H1 (cell line): ENCODE results near the gene HTR1B. TPM values are rescaled to one million over a fixed set of nuclear protein-coding genes. Genes with fewer than 3 reads are reported as not detected.

ENCODE experiments used
- CTCF ChIA-PET: fragments of 300-600 bp; sonication (Branson Sonifier 250); formaldehyde crosslinking; loops from one replicate; lab custom pipeline; 2021; ENCODE audit not compliant: partially characterized antibody; lab: Charles Lee
- POLR2A ChIA-PET: fragments of 300-600 bp; sonication (Branson Sonifier 250); formaldehyde crosslinking; loops from one replicate; lab custom pipeline; 2021; ENCODE audit warnings: inconsistent platforms; ENCODE audit not compliant: partially characterized antibody; lab: Charles Lee
- DNase-seq, 2 experiments: peaks; one replicate each; pipeline versions ENCODE4 v3.0.0 to v3.0.0-alpha.2; 2010 to 2022; ENCODE audit warnings: low spot score in 2 of 2, low read depth in 1 of 2, mixed read lengths in 1 of 2
- FAIRE-seq: peaks from 2 replicates; lab custom pipeline; 2011; peaks lifted over from hg19 to GRCh38; lab: Jason Lieb, UNC
- H2AFZ ChIP-seq: 2 replicates; pipeline ENCODE4 v1.8.1; 2012; ENCODE audit warnings: low read length, inconsistent platforms
- H2AK5ac ChIP-seq: 2 replicates; pipeline ENCODE4 v1.6.1; 2013; ENCODE audit warnings: low read depth, low read length
- H2BK120ac ChIP-seq: replicated peaks from 2 replicates; pipeline ENCODE3; 2013; ENCODE audit warnings: low read depth, low read length, inconsistent platforms
- H2BK12ac ChIP-seq: 2 replicates; pipeline ENCODE4 v1.6.1; 2013; ENCODE audit warnings: low read depth, low read length
- H2BK15ac ChIP-seq: 2 replicates; pipeline ENCODE4 v1.6.1; 2013; ENCODE audit warnings: low read length
- H2BK20ac ChIP-seq: 2 replicates; pipeline ENCODE4 v1.6.1; 2013; ENCODE audit warnings: low read length
- H2BK5ac ChIP-seq: 2 replicates; pipeline ENCODE4 v1.6.1; 2013; ENCODE audit warnings: low read depth, low read length
- H3K14ac ChIP-seq: 2 replicates; pipeline ENCODE4 v1.6.1; 2013; ENCODE audit warnings: inconsistent platforms; ENCODE audit not compliant: insufficient read length
- H3K18ac ChIP-seq: 2 replicates; pipeline ENCODE4 v1.6.1; 2013; ENCODE audit warnings: low read length; ENCODE audit errors: extremely low read depth
- H3K23ac ChIP-seq: 2 replicates; pipeline ENCODE4 v1.6.1; 2013; ENCODE audit warnings: inconsistent platforms; ENCODE audit not compliant: insufficient read length
- H3K23me2 ChIP-seq: 2 replicates; pipeline ENCODE4 v1.6.1; 2013; ENCODE audit warnings: low read depth, low read length
- H3K27ac ChIP-seq: 2 replicates; pipeline ENCODE4 v1.6.1; 2011; ENCODE audit warnings: low read depth, low read length, inconsistent platforms
- H3K27me3 ChIP-seq, 4 experiments: replicated peaks in 1 of 4; 1 replicate in 1 of 4; 2 replicates in 3 of 4; pipeline versions ENCODE4 v1.6.1 to v1.8.1; 2011 to 2013; ENCODE audit warnings: low read length in 3 of 4, mild to moderate bottlenecking in 3 of 4, inconsistent platforms in 2 of 4, mixed read lengths in 2 of 4, moderate library complexity in 1 of 4; ENCODE audit not compliant: control insufficient read depth in 3 of 4, insufficient read depth in 3 of 4; ENCODE audit errors: extremely low read depth in 1 of 4
- H3K36me3 ChIP-seq, 4 experiments: 2 replicates each; pipeline versions ENCODE4 v1.6.1 to v1.8.1; 2011 to 2013; ENCODE audit warnings: mild to moderate bottlenecking in 4 of 4, low read length in 3 of 4, moderate library complexity in 2 of 4, control low read depth in 1 of 4, inconsistent platforms in 1 of 4; ENCODE audit not compliant: insufficient read depth in 4 of 4, control insufficient read depth in 2 of 4
- H3K4ac ChIP-seq: replicated peaks from 2 replicates; pipeline ENCODE3; 2013; ENCODE audit warnings: low read length, low read depth, mixed read lengths, inconsistent platforms; ENCODE audit not compliant: insufficient read length
- H3K4me1 ChIP-seq, 4 experiments: replicated peaks in 1 of 4; 1 replicate in 1 of 4; 2 replicates in 3 of 4; pipeline versions ENCODE4 v1.6.1 to v1.8.1; 2011 to 2013; ENCODE audit warnings: low read length in 3 of 4, inconsistent platforms in 2 of 4, mixed read lengths in 1 of 4; ENCODE audit not compliant: insufficient read depth in 4 of 4, control insufficient read depth in 3 of 4
- H3K4me2 ChIP-seq, 2 experiments: 2 replicates each; pipeline versions ENCODE4 v1.6.1 to v1.8.1; 2011 to 2013; ENCODE audit warnings: low read depth in 2 of 2, low read length in 2 of 2, control low read depth in 1 of 2, inconsistent platforms in 1 of 2, mild to moderate bottlenecking in 1 of 2; ENCODE audit not compliant: insufficient read depth in 1 of 2
- H3K4me3 ChIP-seq, 4 experiments: fragments of 200-600, 300-600 bp in 1 of 4; sonication (generic), shearing (Covaris generic), sonication (Bioruptor Twin) in 1 of 4; 2 replicates each; pipeline versions ENCODE4 v1.5.1 to v1.8.1; 2011 to 2016; ENCODE audit warnings: low read length in 4 of 4, low read depth in 3 of 4, control low read depth in 2 of 4, inconsistent platforms in 2 of 4, mild to moderate bottlenecking in 2 of 4, mixed read lengths in 1 of 4, moderate library complexity in 1 of 4; ENCODE audit not compliant: insufficient read depth in 2 of 4; ENCODE audit errors: extremely low read depth in 1 of 4
- H3K56ac ChIP-seq: replicated peaks from 2 replicates; pipeline ENCODE3; 2013; ENCODE audit warnings: low read depth, mild to moderate bottlenecking, mixed read lengths, low read length, inconsistent platforms; ENCODE audit not compliant: insufficient read length
- H3K79me1 ChIP-seq: 2 replicates; pipeline ENCODE4 v1.6.1; 2013; ENCODE audit warnings: low read depth, low read length, control low read depth
- H3K79me2 ChIP-seq, 2 experiments: 2 replicates each; pipeline versions ENCODE4 v1.6.1 to v1.8.1; 2012 to 2013; ENCODE audit warnings: low read length in 2 of 2, mild to moderate bottlenecking in 2 of 2, inconsistent platforms in 1 of 2; ENCODE audit not compliant: insufficient read depth in 2 of 2, control insufficient read depth in 1 of 2
- H3K9ac ChIP-seq, 4 experiments: replicated peaks in 1 of 4; 1 replicate in 1 of 4; 2 replicates in 3 of 4; pipeline versions ENCODE4 v1.6.1 to v1.8.1; 2011 to 2013; ENCODE audit warnings: low read depth in 3 of 4, low read length in 3 of 4, control low read depth in 2 of 4, mild to moderate bottlenecking in 2 of 4, moderate library complexity in 2 of 4, inconsistent platforms in 1 of 4; ENCODE audit errors: extremely low read depth in 1 of 4
- H3K9me3 ChIP-seq, 2 experiments: 2 replicates each; pipeline versions ENCODE4 v1.6.1 to v1.8.1; 2012 to 2013; ENCODE audit warnings: mild to moderate bottlenecking in 2 of 2, moderate library complexity in 2 of 2, control low read depth in 1 of 2, inconsistent platforms in 1 of 2, low read depth in 1 of 2, low read length in 1 of 2, mixed read lengths in 1 of 2; ENCODE audit not compliant: insufficient read depth in 2 of 2
- H4K20me1 ChIP-seq, 2 experiments: replicated peaks in 1 of 2; 2 replicates each; pipeline versions ENCODE3 to v1.8.1; 2011 to 2013; ENCODE audit warnings: inconsistent platforms in 2 of 2, low read length in 2 of 2, mild to moderate bottlenecking in 1 of 2; ENCODE audit not compliant: insufficient read depth in 2 of 2, control insufficient read depth in 1 of 2
- H4K5ac ChIP-seq: 2 replicates; pipeline ENCODE4 v1.6.1; 2013; ENCODE audit warnings: low read length, low read depth, mixed read lengths, inconsistent platforms; ENCODE audit not compliant: insufficient read length
- H4K8ac ChIP-seq: 2 replicates; pipeline ENCODE4 v1.8.0; 2013; ENCODE audit warnings: mild to moderate bottlenecking, moderate library complexity, low read length, inconsistent platforms; ENCODE audit not compliant: insufficient read depth; ENCODE audit errors: extremely low read depth
- H4K91ac ChIP-seq: replicated peaks from 2 replicates; pipeline ENCODE3; 2013; ENCODE audit warnings: low read length, mixed read lengths, inconsistent platforms; ENCODE audit not compliant: insufficient read length
- EP300 ChIP-seq, 2 experiments: IDR thresholded peaks; 1 replicate in 1 of 2; 2 replicates in 1 of 2; pipeline ENCODE4 v1.6.1; 2011 to 2012; ENCODE audit warnings: low read depth in 2 of 2, low read length in 2 of 2, mild to moderate bottlenecking in 2 of 2, borderline replicate concordance in 1 of 2, inconsistent platforms in 1 of 2, moderate library complexity in 1 of 2
- GTF2F1 ChIP-seq: IDR thresholded peaks from 2 replicates; pipeline ENCODE4 v1.6.1; 2012; ENCODE audit warnings: low read depth, low read length, improper control_type of control experiment, borderline replicate concordance
- KDM1A ChIP-seq: fragments of 200-600, 300-600 bp; sonication (generic); IDR thresholded peaks from 2 replicates; pipeline ENCODE4 v1.7.1; 2016; ENCODE audit warnings: mild to moderate bottlenecking, low read length, borderline replicate concordance
- PHF8 ChIP-seq: fragments of 200-600 bp; sonication (generic); conservative IDR thresholded peaks from 2 replicates; pipeline ENCODE4 v1.7.1; 2012; ENCODE audit warnings: low read depth, mild to moderate bottlenecking, inconsistent platforms, low read length, moderate library complexity
- WGBS, 2 experiments: shearing (Covaris generic) in 1 of 2; methylation state at CpG; one replicate each; pipeline versions ENCODE4 v1.1.6 to v1.1.7; 2013 to 2015; ENCODE audit warnings: low lambda C conversion rate in 2 of 2, mixed read lengths in 2 of 2, inconsistent platforms in 1 of 2, low coverage in 1 of 2, missing lambda C conversion rate in 1 of 2; ENCODE audit not compliant: insufficient replicate concordance in 2 of 2, insufficient coverage in 1 of 2, insufficient read length in 1 of 2; ENCODE audit errors: extremely low coverage in 1 of 2, missing lambda C conversion rate in 1 of 2; 5-methylcytosine and 5-hydroxymethylcytosine counted together
- polyA plus RNA-seq, 7 experiments: library from polyadenylated mRNA; depleted of rRNA in 3 of 7; stranded (reverse) in 5 of 7; unstranded in 2 of 7; fragments of >200 nt in 5 of 7; fragments of 200-250 nt in 2 of 7; gene quantifications; 1 replicate in 5 of 7; 2 replicates in 1 of 7; 4 replicates in 1 of 7; pipeline versions ENCODE4 v1.2.1 to v1.2.3, GENCODE V29; 2011 to 2013; ENCODE audit warnings: missing spikeins in 2 of 7, mixed read lengths in 2 of 7
- total RNA-seq: library from RNA; stranded (reverse); fragmentation: NEBNext Ultra II Directional; extraction: Animal tissue kit (Norgen Biotek cat#: 25700); gene quantifications from 2 replicates; pipeline ENCODE4 v1.2.1, GENCODE V29; 2021

The HTR1B gene
- total and polyA plus RNA-seq, 2 of the 8 experiments (the other 6 are each of a cell fraction or from before 2014, with no cell fraction given): 1.1 to 1.4 TPM

- H3K9me3 ChIP-seq: no peaks in the 10 kb centered on the region
- TF ChIP-seq PHF8 (no peak), EP300 (IDR thresholded peaks at IDR 0.05; ENCODE audit: borderline replicate concordance in 1 of 2, low read depth in 2 of 2, low read length in 2 of 2) (no peak), GTF2F1 (no peak), KDM1A (peak; percentile 51; the same call in 1 of the 2 replicates)
Observed at GRCh38 chr6:77445214-77445613, 18.1 kb downstream of the HTR1B start.

More at GRCh38 chr6:77445214-77445613, 18.1 kb downstream of the HTR1B start:
- Histone ChIP-seq H3K27me3 (no peaks in the 10 kb centered on the region), H4K91ac (no peak overlapping the region), H3K56ac (no peak overlapping the region), H3K4ac (no peak overlapping the region), H4K8ac (no peak overlapping the region), H4K20me1 (no peaks in the 10 kb centered on the region), H2BK5ac (no peak overlapping the region), H3K14ac (no peak overlapping the region), H2AFZ (no peak overlapping the region), H2BK20ac (no peak overlapping the region), H2AK5ac (no peak overlapping the region), H3K79me2 (no peaks in the 10 kb centered on the region), H2BK120ac (no peak overlapping the region), H3K79me1 (no peaks in the 10 kb centered on the region), H3K4me3 (no peak overlapping the region), H3K4me2 (no peak overlapping the region), H3K18ac (no peak overlapping the region), H3K23ac (no peak overlapping the region), H3K36me3 (no peaks in the 10 kb centered on the region), H4K5ac (no peak overlapping the region), H2BK12ac (no peak overlapping the region), H3K27ac (no peak overlapping the region), H3K4me1 (no peaks in the 10 kb centered on the region; a peak in 1 of 7 replicates), H3K23me2 (no peaks in the 10 kb centered on the region), H2BK15ac (no peak overlapping the region), H3K9ac (no peak overlapping the region)
- DNase-seq (no peak), FAIRE-seq (no peak)
- ChIA-PET CTCF (interaction anchor here (0.8 kb wide), 1 partner anchor 978 kb away, joined by 3 read pairs; no protein-coding TSS in a partner anchor), POLR2A (no interaction called here)
- WGBS, 2 experiments: 48% methylated on average over 2 of the region's 2 CpGs; no CpG with 5 or more reads in 1 of the 2 experiments
